Measurements from ENCODE around the gene PASK.
A peak's percentile ranks its signal among the peaks of the same experiment; 100 is the strongest.

The PASK gene

GRCh38 chr2:241146286-241146685, 3.0 kb downstream of the PASK start:
- DNase-seq: no peak

GRCh38 chr2:241142593-241142992, 6.7 kb downstream of the PASK start:
- DNase-seq: no peak

GRCh38 chr2:241142063-241142462, 7.2 kb downstream of the PASK start:
- DNase-seq: no peak

- DNase-seq: no peak
These were observed 8.0 kb downstream of the PASK start for GRCh38 chr2:241141214-241141770.

GRCh38 chr2:241140445-241140840, 8.8 kb downstream of the PASK start:
- no peak for DNase-seq

GRCh38 chr2:241139531-241140444, 9.5 kb downstream of the PASK start:
- peak; percentile 27 for DNase-seq

GRCh38 chr2:241138471-241138870, 10.8 kb downstream of the PASK start:
- no peak for DNase-seq

GRCh38 chr2:241137276-241138190, 11.7 kb downstream of the PASK start:
- DNase-seq: no peak

- DNase-seq: no peak
These were observed 12.5 kb downstream of the PASK start for GRCh38 chr2:241136661-241137260.

- DNase-seq: no peak
These were observed 13.1 kb downstream of the PASK start for GRCh38 chr2:241136191-241136590.

GRCh38 chr2:241135737-241136136, 13.5 kb downstream of the PASK start:
- no peak for DNase-seq

GRCh38 chr2:241134711-241135110, 14.6 kb downstream of the PASK start:
- no peak for DNase-seq

GRCh38 chr2:241133436-241133820, 15.8 kb downstream of the PASK start:
- DNase-seq: no peak

GRCh38 chr2:241132538-241133435, 16.5 kb downstream of the PASK start:
- DNase-seq: no peak

GRCh38 chr2:241131531-241131930, 17.7 kb downstream of the PASK start:
- DNase-seq: no peak

GRCh38 chr2:241130316-241130715, 19.0 kb downstream of the PASK start:
- DNase-seq: no peak

- DNase-seq: no peak
These were observed 20.0 kb downstream of the PASK start for GRCh38 chr2:241129086-241129871.

GRCh38 chr2:241128266-241128665, 21.0 kb downstream of the PASK start:
- DNase-seq: no peak

- DNase-seq: no peak
These were observed 22.5 kb downstream of the PASK start for GRCh38 chr2:241126771-241127202.

GRCh38 chr2:241126201-241126611, 23.1 kb downstream of the PASK start:
- DNase-seq: no peak

- DNase-seq: no peak
These were observed 23.6 kb downstream of the PASK start for GRCh38 chr2:241125626-241126025.
